Fibroblast of pulmonary artery (primary cell): ENCODE measurements around the gene CHTF18.

ENCODE experiments used
- DNase-seq: peaks from one replicate; pipeline ENCODE4 v3.0.0-alpha.2; 2010; ENCODE audit warnings: low read depth
- H3K4me3 ChIP-seq: replicated peaks from 2 replicates; pipeline ENCODE4 v1.5.1; 2011; ENCODE audit warnings: low read depth, mild to moderate bottlenecking, control low read depth, low read length, moderate library complexity
- CTCF ChIP-seq: IDR thresholded peaks from 2 replicates; pipeline ENCODE4 v1.5.1; 2011; ENCODE audit warnings: mild to moderate bottlenecking, control low read depth, low read length, inconsistent platforms; ENCODE audit errors: missing control alignments

CHTF18 gene

GRCh38 chr16:838741-839140 lies 50.3 kb downstream of the CHTF18 start:
- DNase-seq, result no peak
- TF ChIP-seq CTCF, result no peak
- no peak overlapping the region for H3K4me3 ChIP-seq

- no peak overlapping the region for H3K4me3 ChIP-seq
- TF ChIP-seq CTCF, result no peak
- no peak for DNase-seq
Measured at GRCh38 chr16:839643-840408, 51.4 kb downstream of the CHTF18 start.

GRCh38 chr16:840561-841454 lies 52.4 kb downstream of the CHTF18 start:
- H3K4me3 ChIP-seq, result no peak overlapping the region
- TF ChIP-seq CTCF, result no peak
- DNase-seq, result no peak

- no peak for DNase-seq
- H3K4me3 ChIP-seq, result no peak overlapping the region
- TF ChIP-seq CTCF, result no peak
Measured at GRCh38 chr16:841455-842060, 53.1 kb downstream of the CHTF18 start.

GRCh38 chr16:842061-842476 lies 53.6 kb downstream of the CHTF18 start:
- no peak for TF ChIP-seq CTCF
- peak; percentile 14 for DNase-seq

GRCh38 chr16:842711-843560 lies 54.5 kb downstream of the CHTF18 start:
- DNase-seq, result no peak
- no peak overlapping the region for H3K4me3 ChIP-seq
- no peak for TF ChIP-seq CTCF

More at GRCh38 chr16:842061-842476, 53.6 kb downstream of the CHTF18 start:
- H3K4me3 ChIP-seq, result no peak overlapping the region
